ACC112 (cell line): ENCODE data around the gene RASA3.
"Not testable (repeated sequence)": the region's sequence is repeated elsewhere in the genome, so short reads cannot be mapped to it uniquely, and the experiment has no call there.

ENCODE experiments used
- H2AFZ ChIP-seq: fragments of 200-600 bp; sonication (generic); one replicate; pipeline ENCODE4 v1.6.0; 2017; ENCODE audit warnings: antibody characterized with exemption, low read length; ENCODE audit not compliant: unreplicated experiment
- H3K27ac ChIP-seq: fragments of 200-600 bp; sonication (generic); 2 replicates; pipeline ENCODE4 v1.5.1; 2014; ENCODE audit warnings: low read depth, mild to moderate bottlenecking, antibody characterized with exemption, low read length, moderate library complexity
- H3K27me3 ChIP-seq: fragments of 200-600 bp; sonication (generic); 2 replicates; pipeline ENCODE4 v1.6.1; 2014; ENCODE audit warnings: mild to moderate bottlenecking, antibody characterized with exemption, low read length, moderate library complexity, mixed read lengths; ENCODE audit not compliant: insufficient read depth
- H3K36me3 ChIP-seq: fragments of 200-600 bp; sonication (generic); 2 replicates; pipeline ENCODE4 v1.6.1; 2016; ENCODE audit warnings: mild to moderate bottlenecking, antibody characterized with exemption, low read length, moderate library complexity, mixed read lengths; ENCODE audit not compliant: insufficient read depth
- H3K4me1 ChIP-seq: fragments of 200-600 bp; sonication (generic); one replicate; pipeline ENCODE4 v1.6.1; 2016; ENCODE audit warnings: low read length, mixed read lengths; ENCODE audit not compliant: insufficient read depth, unreplicated experiment, control insufficient read depth
- H3K4me3 ChIP-seq: fragments of 200-600 bp; sonication (generic); 2 replicates; pipeline ENCODE4 v1.5.1; 2014; ENCODE audit warnings: mild to moderate bottlenecking, low read depth, low read length
- H3K79me2 ChIP-seq: fragments of 200-600 bp; sonication (generic); one replicate; pipeline ENCODE4 v1.6.0; 2016; ENCODE audit warnings: low read length; ENCODE audit not compliant: control insufficient read depth, unreplicated experiment, insufficient read depth

Gene RASA3

DNA sequence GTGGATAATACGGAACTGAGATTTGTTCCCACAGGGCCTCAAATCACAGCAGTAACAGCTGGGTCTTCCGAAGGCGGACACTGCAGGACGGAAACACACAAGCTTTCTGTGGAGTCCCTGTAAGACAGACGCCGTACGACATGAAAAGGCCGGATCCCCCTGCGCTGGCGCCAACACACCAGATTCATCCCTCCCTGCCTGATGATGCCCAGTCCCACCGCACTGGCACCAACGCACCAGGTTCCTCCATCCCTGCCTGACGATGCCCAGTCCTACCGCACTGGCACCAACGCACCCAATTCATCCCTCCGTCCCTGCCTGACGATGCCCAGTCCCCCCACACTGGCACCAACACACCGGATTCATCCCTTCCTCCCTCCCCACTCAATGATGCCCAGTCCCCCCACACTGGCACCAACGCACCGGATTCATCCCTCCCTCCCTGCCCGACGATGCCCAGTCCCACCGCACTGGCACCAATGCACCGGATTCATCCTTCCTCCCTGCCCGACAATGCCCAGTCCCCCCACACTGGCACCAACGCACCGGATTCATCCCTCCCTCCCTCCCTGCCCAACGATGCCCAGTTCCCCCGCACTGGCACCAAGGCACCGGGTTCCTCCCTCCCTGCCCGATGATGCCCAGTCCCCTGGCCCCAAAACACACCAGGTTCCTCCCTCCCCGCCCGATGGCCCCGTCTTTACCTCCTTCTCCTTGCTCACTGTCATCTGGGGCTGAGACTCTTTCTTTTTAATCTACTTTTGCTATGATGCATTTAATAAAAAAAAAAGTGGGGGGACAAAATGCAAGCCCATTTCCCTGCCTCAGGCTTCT is 55.1 kb downstream of the RASA3 start:
- Histone ChIP-seq H2AFZ (no peak overlapping the region), H3K4me3 (no peak overlapping the region), H3K36me3 (0 out of 2 replicates have a peak, but pooled peaks cover 14% of the 10 kb centered on the region), H3K27me3 (no peaks in the 10 kb centered on the region), H3K79me2 (peaks cover 85% of the 10 kb centered on the region), H3K27ac (peak overlapping the region; percentile 84; the same call in 1 of the 2 replicates), H3K4me1 (peaks cover 19% of the 10 kb centered on the region)

DNA sequence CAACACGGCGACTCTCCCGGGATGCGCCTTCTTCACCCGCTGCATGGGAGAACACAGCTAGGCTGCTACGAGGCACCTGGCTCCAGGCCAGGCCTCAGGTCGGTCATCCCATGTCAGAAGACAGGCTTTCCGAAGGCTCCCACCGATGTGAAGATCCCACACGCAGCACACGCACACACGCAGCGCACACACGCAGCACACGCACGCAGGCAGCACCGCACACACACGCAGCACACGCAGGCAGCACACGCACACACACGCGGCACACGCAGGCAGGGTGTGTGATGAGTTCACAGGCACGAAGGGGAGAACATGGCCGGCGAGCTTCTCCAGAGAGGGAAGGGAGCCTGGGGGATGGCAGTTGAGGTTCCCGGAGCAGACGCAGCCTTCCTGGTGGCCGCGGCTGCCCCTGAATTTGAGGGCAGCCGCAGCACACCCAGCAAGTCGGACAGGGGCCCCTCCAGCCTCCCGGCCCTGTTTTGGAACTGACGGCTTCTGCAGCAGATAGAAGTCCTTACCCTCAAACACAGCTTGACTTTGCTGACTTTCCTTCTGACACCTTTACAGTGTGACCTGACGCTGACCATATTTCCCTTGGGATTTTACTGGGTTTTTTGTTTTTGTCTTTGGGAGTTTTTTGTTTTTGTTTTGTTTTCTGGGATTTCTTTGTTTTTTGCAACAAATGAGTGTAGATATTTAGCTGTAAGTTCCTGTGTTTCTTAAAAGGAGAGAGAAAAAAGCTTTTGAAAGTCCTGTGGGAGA is 55.9 kb downstream of the RASA3 start:
- no peak overlapping the region for H2AFZ ChIP-seq
- H3K27ac ChIP-seq, result no peak overlapping the region
- peaks cover 83% of the 10 kb centered on the region for H3K79me2 ChIP-seq
- H3K4me1 ChIP-seq, result peaks cover 19% of the 10 kb centered on the region
- no peak overlapping the region for H3K4me3 ChIP-seq
- peaks cover 19% of the 10 kb centered on the region; the same call in 1 of the 2 replicates for H3K36me3 ChIP-seq
- no peaks in the 10 kb centered on the region for H3K27me3 ChIP-seq

DNA sequence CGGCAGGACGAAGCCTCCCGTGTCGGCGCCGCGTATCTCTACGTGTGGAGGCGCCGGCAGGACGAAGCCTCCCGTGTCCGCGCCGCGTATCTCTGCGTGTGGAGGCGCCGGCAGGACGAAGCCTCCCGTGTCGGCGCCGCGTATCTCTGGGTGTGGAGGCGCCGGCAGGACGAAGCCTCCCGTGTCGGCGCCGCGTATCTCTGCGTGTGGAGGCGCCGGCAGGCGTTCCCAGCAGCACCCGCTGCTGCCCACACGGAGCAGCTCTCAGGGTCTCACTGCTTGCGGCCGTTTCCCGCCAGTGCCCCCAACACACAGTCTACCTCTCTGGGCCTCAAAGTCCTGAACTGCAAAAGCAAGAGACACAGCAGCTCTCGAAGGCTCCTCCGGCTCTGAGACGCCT is 56.6 kb downstream of the RASA3 start:
- H3K4me3 ChIP-seq, H3K27ac ChIP-seq, H3K27me3 ChIP-seq, H2AFZ ChIP-seq: not testable (repeated sequence)
- Histone ChIP-seq H3K79me2 (peaks cover 79% of the 10 kb centered on the region), H3K4me1 (peaks cover 19% of the 10 kb centered on the region), H3K36me3 (peaks cover 24% of the 10 kb centered on the region; the same call in 1 of the 2 replicates)

DNA sequence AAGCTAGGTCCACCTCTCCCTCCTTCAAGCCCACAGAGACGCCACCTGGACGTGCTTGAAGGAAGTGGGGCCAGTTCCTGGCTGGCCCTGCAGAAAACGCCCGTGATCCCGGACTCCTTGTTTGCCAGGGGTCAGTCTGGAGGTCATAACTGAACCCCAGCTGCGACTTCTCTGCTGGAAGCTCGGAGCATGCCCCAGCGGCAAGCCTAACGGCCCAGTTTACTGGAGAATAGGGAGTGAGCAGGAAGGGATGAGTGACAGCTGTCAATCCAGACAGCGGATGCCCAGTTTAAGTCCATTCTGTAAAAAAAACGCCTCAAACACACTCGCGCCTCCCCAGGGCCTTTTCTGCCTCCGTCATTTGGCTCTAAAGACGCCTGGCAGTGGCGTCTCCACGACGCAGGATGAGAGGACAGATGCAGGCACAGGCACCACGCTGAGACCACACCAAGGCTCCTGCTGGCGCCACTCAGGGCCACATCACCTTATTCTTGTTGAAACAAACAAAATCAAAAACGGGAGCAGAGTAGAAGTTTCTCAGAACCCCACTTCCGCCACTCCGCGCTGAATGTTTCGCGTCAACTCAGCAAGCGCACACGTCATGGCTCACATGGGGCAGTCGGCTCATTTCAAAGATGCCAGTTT is 57.6 kb downstream of the RASA3 start:
- peaks cover 24% of the 10 kb centered on the region; the same call in 1 of the 2 replicates for H3K36me3 ChIP-seq
- no peaks in the 10 kb centered on the region for H3K27me3 ChIP-seq
- H3K79me2 ChIP-seq, result peaks cover 68% of the 10 kb centered on the region

GRCh38 chr13:114073881-114074612 is 58.4 kb downstream of the RASA3 start:
- H3K4me3 ChIP-seq, result no peak overlapping the region
- peaks cover 62% of the 10 kb centered on the region for H3K79me2 ChIP-seq
- no peaks in the 10 kb centered on the region for H3K27me3 ChIP-seq
- peaks cover 24% of the 10 kb centered on the region; the same call in 1 of the 2 replicates for H3K36me3 ChIP-seq
- H3K4me1 ChIP-seq, result peaks cover 14% of the 10 kb centered on the region
- H3K27ac ChIP-seq, result no peak overlapping the region
- H2AFZ ChIP-seq, result no peak overlapping the region

More for the DNA sequence above, 57.6 kb downstream of the RASA3 start:
- Histone ChIP-seq H2AFZ (no peak overlapping the region), H3K4me3 (no peak overlapping the region), H3K4me1 (peaks cover 19% of the 10 kb centered on the region), H3K27ac (no peak overlapping the region)

GRCh38 chr13:114072421-114072820 is 60.0 kb downstream of the RASA3 start:
- H3K4me3 ChIP-seq, result no peak overlapping the region
- no peak overlapping the region for H3K27ac ChIP-seq
- peaks cover 24% of the 10 kb centered on the region; the same call in 1 of the 2 replicates for H3K36me3 ChIP-seq
- H3K79me2 ChIP-seq, result peaks cover 60% of the 10 kb centered on the region
- H2AFZ ChIP-seq, result no peak overlapping the region
- H3K4me1 ChIP-seq, result peaks cover 19% of the 10 kb centered on the region
- no peaks in the 10 kb centered on the region for H3K27me3 ChIP-seq

DNA sequence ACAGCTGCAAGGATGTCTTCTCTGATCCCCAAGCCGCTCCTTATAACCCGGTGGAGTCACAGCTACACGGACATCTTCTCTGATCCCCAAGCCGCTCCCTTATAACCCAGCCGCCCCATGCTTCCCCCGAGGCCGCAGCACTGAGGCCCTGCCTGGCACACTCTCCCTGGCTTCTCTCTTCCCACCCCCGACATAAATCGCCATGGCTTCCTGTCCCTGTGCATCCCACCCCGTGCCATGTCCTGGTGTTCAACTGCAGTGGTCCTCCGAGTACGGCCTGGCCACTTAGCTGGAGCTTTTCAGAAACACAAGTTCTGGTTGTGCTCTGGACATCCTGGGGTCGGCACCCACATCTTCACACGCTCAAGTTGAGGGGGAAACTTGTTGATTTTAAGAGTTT is 60.4 kb downstream of the RASA3 start:
- Histone ChIP-seq H3K36me3 (peaks cover 24% of the 10 kb centered on the region; the same call in 1 of the 2 replicates), H3K27ac (no peak overlapping the region), H3K79me2 (peaks cover 60% of the 10 kb centered on the region), H3K27me3 (no peaks in the 10 kb centered on the region), H3K4me3 (no peak overlapping the region), H2AFZ (no peak overlapping the region), H3K4me1 (peaks cover 24% of the 10 kb centered on the region)

DNA sequence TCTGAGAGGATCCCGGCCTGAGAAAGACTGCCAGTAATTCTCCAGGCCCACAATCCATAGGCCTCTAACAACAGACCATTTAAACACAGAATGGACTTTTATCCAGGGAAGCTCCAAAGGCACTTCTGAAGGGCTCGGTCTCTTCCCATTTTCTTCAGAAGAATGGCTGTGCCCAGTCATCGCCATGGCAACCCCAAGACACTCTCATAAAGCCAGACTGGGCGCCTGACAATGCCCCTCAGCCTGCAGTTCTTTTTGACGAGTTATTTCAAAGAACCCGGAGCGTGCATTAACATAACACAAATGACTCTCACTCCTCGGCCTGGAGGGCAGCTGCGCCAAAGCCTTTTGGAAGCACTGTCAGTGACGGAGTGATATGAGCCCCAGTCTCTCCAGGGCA is 61.0 kb downstream of the RASA3 start:
- H3K4me1 ChIP-seq, result peaks cover 29% of the 10 kb centered on the region
- H3K79me2 ChIP-seq, result peaks cover 60% of the 10 kb centered on the region
- peaks cover 24% of the 10 kb centered on the region; the same call in 1 of the 2 replicates for H3K36me3 ChIP-seq
- no peak overlapping the region for H3K4me3 ChIP-seq
- H2AFZ ChIP-seq, result no peak overlapping the region
- H3K27me3 ChIP-seq, result no peaks in the 10 kb centered on the region
- H3K27ac ChIP-seq, result no peak overlapping the region

GRCh38 chr13:114070098-114070799 is 62.2 kb downstream of the RASA3 start:
- H3K27me3 ChIP-seq, result no peaks in the 10 kb centered on the region
- H3K79me2 ChIP-seq, result peaks cover 58% of the 10 kb centered on the region

More at GRCh38 chr13:114070098-114070799, 62.2 kb downstream of the RASA3 start:
- no peak overlapping the region for H3K27ac ChIP-seq
- no peak overlapping the region for H2AFZ ChIP-seq
- peaks cover 24% of the 10 kb centered on the region; the same call in 1 of the 2 replicates for H3K36me3 ChIP-seq
- peaks cover 37% of the 10 kb centered on the region for H3K4me1 ChIP-seq
- no peak overlapping the region for H3K4me3 ChIP-seq
